H7 (cell line): ENCODE measurements around the gene GIPC3. TPM values are rescaled to one million over a fixed set of nuclear protein-coding genes. Genes with fewer than 3 reads are reported as not detected.

Source experiments
- DNase-seq: peaks from one replicate; pipeline ENCODE4 v3.0.0; 2012
- H3K27me3 ChIP-seq: 2 replicates; pipeline ENCODE4 v1.6.0; 2011; ENCODE audit warnings: mild to moderate bottlenecking, low read length; ENCODE audit not compliant: control insufficient read depth, insufficient read depth
- H3K36me3 ChIP-seq: replicated peaks from 2 replicates; pipeline ENCODE4 v1.5.1; 2011; ENCODE audit warnings: low read length; ENCODE audit not compliant: control insufficient read depth, insufficient read depth
- H3K4me3 ChIP-seq: 2 replicates; pipeline ENCODE4 v1.5.1; 2011; ENCODE audit warnings: low read depth, mild to moderate bottlenecking, control low read depth, low read length, moderate library complexity; ENCODE audit not compliant: insufficient read depth
- total RNA-seq: library from RNA; depleted of rRNA; stranded (reverse); fragments of >200 nt; shearing (Covaris generic); gene quantifications from 2 replicates; pipeline ENCODE4 v1.2.3, GENCODE V29; 2014; rRNA removed

Gene GIPC3
- 0.11 and 0.21 TPM in 2 replicates for total RNA-seq

- H3K4me3 ChIP-seq: peak within 1 kb of the TSS; percentile 41
- H3K36me3 ChIP-seq: no peaks in the 10 kb centered on the region
- peaks cover 33% of the 10 kb centered on the region for H3K27me3 ChIP-seq
- peak; percentile 86 for DNase-seq
Observed at GRCh38 chr19:3585301-3586126, at the start of gene GIPC3. Gene GIPC3, plus strand, starts transcription at chr19:3585478. Its CDS starts 120 bp downstream, at chr19:3585598.

GRCh38 chr19:3535563-3535965 lies 49.7 kb upstream of the GIPC3 start:
- Histone ChIP-seq H3K36me3 (peaks cover 5% of the 10 kb centered on the region), H3K4me3 (no peak overlapping the region), H3K27me3 (no peaks in the 10 kb centered on the region)
- no peak for DNase-seq

GRCh38 chr19:3535981-3536380 lies 49.3 kb upstream of the GIPC3 start:
- Histone ChIP-seq H3K27me3 (no peaks in the 10 kb centered on the region), H3K36me3 (peaks cover 5% of the 10 kb centered on the region), H3K4me3 (no peak overlapping the region)
- no peak for DNase-seq

GRCh38 chr19:3536429-3537100 lies 48.7 kb upstream of the GIPC3 start:
- peaks cover 5% of the 10 kb centered on the region for H3K36me3 ChIP-seq
- no peak for DNase-seq

GRCh38 chr19:3537101-3537437 lies 48.2 kb upstream of the GIPC3 start:
- Histone ChIP-seq H3K4me3 (no peak overlapping the region), H3K27me3 (no peaks in the 10 kb centered on the region), H3K36me3 (peaks cover 5% of the 10 kb centered on the region)
- no peak for DNase-seq

More at GRCh38 chr19:3536429-3537100, 48.7 kb upstream of the GIPC3 start:
- Histone ChIP-seq H3K4me3 (no peak overlapping the region), H3K27me3 (no peaks in the 10 kb centered on the region)

GRCh38 chr19:3537438-3538240 lies 47.6 kb upstream of the GIPC3 start:
- Histone ChIP-seq H3K27me3 (no peaks in the 10 kb centered on the region), H3K36me3 (peaks cover 4% of the 10 kb centered on the region), H3K4me3 (no peak overlapping the region)
- peak; percentile 79 for DNase-seq

- no peak overlapping the region for H3K4me3 ChIP-seq
- H3K27me3 ChIP-seq: no peaks in the 10 kb centered on the region
- peaks cover 3% of the 10 kb centered on the region for H3K36me3 ChIP-seq
- DNase-seq: no peak
Observed at GRCh38 chr19:3538258-3538929, 46.9 kb upstream of the GIPC3 start.

- peak; percentile 92 for DNase-seq
- Histone ChIP-seq H3K27me3 (no peaks in the 10 kb centered on the region), H3K4me3 (no peak within 1 kb of the TSS), H3K36me3 (no peaks in the 10 kb centered on the region; the same call in 1 of the 2 replicates)
Observed at GRCh38 chr19:3538965-3539755, 46.1 kb upstream of the GIPC3 start, which contains the start of gene TEKTIP1. Gene TEKTIP1, plus strand, starts transcription at chr19:3539174. Its CDS starts 4 bp downstream, at chr19:3539178.

GRCh38 chr19:3539756-3540118 lies 45.5 kb upstream of the GIPC3 start:
- no peak for DNase-seq
- no peaks in the 10 kb centered on the region; the same call in 1 of the 2 replicates for H3K36me3 ChIP-seq
- no peak overlapping the region for H3K4me3 ChIP-seq
- H3K27me3 ChIP-seq: no peaks in the 10 kb centered on the region

- Histone ChIP-seq H3K27me3 (no peaks in the 10 kb centered on the region), H3K36me3 (peaks cover 1% of the 10 kb centered on the region; the same call in 1 of the 2 replicates), H3K4me3 (no peak overlapping the region)
- no peak for DNase-seq
Observed at GRCh38 chr19:3543150-3544057, 41.9 kb upstream of the GIPC3 start.

- H3K4me3 ChIP-seq: no peak overlapping the region
- peaks cover 1% of the 10 kb centered on the region; the same call in 1 of the 2 replicates for H3K36me3 ChIP-seq
- DNase-seq: no peak
- no peaks in the 10 kb centered on the region for H3K27me3 ChIP-seq
Observed at GRCh38 chr19:3544058-3544376, 41.3 kb upstream of the GIPC3 start.

- Histone ChIP-seq H3K27me3 (no peaks in the 10 kb centered on the region), H3K36me3 (peaks cover 1% of the 10 kb centered on the region; the same call in 1 of the 2 replicates), H3K4me3 (no peak overlapping the region)
- DNase-seq: peak; percentile 99
Observed at GRCh38 chr19:3544742-3545668, 40.3 kb upstream of the GIPC3 start.
